NCI-H1105 (cell line): ENCODE data around the gene B4GALNT2.

Source experiments
- DNase-seq: peaks from one replicate; lab custom pipeline; 2025; lab: John Stamatoyannopoulos, UW

Gene B4GALNT2

DNA sequence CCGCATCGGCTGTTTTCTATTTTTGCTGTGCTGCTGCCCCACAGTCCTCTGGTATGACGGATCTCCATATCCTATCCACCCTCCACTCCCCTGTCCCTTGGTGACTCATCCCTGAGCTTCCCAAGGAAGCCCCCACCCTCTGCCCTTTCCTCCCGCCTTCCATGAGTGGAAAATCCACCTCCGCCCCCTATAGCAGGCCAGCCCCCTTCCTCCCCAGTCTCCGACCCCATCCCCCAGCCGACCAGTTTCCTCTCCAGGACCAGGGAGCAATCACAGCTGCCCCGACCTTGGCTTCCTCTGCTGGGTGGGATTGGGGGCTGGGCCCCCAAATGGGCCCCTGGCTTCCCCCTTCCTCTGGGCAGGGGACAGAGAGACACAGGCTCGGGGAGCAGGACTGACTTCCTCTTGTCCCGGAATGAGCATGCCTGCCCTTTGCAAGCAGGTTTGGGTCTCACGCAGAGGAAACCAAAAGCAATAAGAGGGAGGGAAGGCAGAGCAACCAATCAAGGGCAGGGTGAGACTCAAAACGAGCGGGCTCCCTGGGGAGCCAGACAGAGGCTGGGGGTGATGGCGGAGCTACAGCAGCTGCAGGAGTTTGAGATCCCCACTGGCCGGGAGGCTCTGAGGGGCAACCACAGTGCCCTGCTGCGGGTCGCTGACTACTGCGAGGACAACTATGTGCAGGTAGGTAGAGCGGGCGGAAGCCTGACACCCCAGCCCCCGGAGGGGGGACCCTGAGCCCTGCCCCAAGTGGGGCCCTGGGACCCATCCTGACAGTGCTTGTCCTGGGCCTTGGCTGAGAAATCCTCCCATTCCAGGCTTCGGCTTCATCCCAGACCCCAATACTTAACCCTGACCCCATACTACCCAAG lies 77.8 kb downstream of the B4GALNT2 start, which contains the start of the genes ABI3 and GNGT2:
Gene ABI3 (plus strand): TSS at position 550 of the 872 bp plus-strand sequence. CDS start 18 bp downstream, at position 568.
Gene GNGT2 (minus strand): TSS at position 417 of the 872 bp plus-strand sequence. CDS start 3,152 bp downstream, outside the sequence.
- DNase-seq, result no peak

DNA sequence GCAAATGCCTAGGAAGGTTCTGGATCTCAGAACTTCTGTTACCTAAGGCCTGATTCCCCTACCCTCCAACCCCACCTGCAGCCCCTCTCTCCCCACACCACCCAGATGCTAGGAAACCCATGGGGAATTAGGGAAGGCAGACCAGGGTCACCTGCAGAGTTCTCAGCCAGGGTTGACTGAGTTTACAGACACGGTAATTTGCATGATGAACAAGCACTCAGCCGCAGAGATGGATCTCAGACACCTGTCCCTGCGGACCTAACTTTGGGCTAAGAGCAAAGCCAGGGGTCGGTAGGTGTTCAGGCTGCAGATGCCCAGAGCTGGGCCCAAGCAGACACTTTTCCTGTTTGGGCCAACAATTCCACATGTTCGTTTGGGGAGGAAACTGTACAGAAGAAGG lies 80.8 kb downstream of the B4GALNT2 start:
- no peak for DNase-seq

DNA sequence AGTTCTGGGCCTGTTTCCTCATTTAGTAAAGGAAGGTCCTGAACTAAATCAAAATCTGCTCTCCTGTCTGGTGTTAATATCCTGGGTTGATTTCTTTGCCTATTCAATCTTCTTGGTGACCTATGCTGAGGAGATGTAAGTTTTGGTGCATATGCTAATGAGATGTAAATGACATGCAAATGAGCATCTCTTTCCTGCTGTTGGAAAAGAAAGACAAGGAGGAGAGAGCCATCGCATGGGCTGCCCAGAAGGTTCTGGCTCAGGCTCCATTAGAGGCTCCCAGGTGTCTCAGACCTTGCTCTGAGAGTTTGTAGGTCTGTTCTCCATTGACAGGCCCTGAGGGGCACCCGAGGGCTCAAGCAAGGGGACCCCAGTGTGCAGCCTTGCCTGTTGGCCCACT lies 81.3 kb downstream of the B4GALNT2 start:
- no peak for DNase-seq

DNA sequence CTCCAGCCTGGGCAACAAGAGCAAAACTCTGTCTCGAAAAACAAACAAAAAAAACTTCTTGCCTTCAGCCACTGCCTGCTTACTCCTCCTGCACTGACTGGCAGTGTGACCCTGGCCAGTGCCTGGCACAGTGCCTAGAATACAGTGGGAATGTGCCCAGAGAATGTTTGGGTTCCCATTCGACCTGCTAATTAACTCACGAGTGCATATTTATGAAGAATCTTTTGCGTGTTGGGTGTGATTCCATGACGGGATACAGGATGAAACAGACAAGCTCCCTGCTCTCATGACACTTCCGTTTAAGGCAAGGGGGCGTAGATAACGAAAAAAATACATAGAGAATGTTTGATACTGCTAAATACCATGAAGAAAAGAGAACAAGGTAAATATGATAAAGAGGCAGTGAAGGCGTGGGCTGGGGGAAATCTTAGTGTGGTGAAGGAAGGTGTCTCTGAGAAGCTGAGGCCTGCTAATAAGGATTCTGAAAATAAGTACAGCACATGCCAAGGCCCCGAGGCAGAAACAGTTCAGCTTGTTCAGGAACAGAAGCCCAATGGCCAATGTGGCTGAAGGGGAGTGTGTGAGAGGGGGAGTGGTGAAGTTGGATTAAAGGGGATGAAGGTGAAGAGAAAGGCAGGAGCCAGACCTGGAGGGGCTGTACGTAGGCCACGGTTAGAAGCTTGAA lies 82.2 kb downstream of the B4GALNT2 start:
- no peak for DNase-seq

DNA sequence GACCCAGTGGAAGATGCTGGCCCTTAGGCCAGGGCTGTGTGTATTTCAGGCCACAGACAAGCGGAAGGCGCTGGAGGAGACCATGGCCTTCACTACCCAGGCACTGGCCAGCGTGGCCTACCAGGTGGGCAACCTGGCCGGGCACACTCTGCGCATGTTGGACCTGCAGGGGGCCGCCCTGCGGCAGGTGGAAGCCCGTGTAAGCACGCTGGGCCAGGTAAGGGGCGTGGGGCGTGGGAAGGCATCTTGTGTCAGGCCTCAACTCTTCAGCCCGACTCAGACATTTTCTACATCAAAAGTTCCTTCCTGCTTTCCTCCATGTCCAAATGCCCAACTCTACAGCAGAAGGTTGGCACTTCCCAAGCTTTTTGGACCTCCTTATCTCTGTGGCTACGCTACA lies 83.9 kb downstream of the B4GALNT2 start:
- no peak for DNase-seq

DNA sequence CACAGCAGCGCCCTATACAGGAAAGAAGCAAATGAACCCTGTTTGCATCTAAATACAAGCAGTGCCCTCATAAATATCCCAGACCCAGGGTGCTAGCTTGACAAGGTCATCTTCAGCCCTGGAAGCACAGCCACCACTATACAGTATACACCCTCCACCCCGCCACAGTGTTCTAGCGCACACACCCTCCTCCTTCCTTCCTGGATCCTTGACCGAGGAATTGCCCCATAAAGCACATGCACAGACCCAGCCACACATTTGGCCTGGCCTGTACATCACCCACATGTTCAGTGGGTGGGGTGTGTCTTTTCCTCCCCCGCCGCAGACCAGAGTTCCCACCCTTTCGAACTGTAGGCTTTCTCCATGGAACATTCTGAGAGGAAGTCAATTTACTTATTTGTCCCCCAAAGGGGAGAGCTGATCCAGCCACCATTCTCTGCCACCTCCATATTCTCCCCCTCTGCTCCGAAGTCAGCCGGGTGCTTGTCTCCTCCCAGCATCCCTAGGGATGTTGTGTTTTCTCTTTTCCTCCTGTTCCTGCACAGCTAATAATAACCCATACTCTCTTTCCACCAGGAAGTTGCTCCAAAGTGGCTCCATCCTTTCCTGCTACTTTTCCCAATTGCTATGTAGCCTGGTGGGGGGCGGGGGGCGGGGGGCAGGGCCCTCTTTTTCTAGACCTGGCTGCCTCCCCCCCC lies 84.5 kb downstream of the B4GALNT2 start:
- no peak for DNase-seq

DNA sequence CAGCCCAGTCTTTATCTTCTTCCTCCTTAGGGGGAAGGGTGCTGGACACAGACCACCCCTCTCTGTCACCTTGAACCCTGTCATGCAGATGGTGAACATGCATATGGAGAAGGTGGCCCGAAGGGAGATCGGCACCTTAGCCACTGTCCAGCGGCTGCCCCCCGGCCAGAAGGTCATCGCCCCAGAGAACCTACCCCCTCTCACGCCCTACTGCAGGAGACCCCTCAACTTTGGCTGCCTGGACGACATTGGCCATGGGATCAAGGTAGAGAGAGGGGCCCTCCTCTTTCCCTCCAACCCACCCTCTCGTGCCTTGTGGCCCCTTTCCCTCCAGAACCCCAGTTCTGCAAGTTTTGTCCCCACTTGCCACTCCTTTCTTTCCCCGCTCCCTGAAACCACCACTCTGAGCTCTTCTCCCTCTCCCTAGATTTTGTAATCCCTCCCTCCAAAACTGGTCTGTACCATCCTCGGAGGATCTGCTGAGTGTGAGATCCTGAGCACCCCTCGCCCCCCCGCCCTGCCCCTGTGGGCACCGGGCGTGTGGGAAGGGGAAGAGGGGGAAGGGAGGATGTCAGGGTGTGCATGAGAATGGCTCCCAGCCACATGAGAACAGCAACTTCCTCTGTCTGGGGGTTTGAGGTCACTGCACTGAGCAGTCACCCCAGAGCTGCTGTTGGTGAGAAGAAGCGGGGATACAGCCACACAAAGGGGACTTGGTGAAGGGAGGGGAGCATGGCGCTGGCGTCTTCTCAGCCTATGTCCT lies 85.3 kb downstream of the B4GALNT2 start:
- no peak for DNase-seq

DNA sequence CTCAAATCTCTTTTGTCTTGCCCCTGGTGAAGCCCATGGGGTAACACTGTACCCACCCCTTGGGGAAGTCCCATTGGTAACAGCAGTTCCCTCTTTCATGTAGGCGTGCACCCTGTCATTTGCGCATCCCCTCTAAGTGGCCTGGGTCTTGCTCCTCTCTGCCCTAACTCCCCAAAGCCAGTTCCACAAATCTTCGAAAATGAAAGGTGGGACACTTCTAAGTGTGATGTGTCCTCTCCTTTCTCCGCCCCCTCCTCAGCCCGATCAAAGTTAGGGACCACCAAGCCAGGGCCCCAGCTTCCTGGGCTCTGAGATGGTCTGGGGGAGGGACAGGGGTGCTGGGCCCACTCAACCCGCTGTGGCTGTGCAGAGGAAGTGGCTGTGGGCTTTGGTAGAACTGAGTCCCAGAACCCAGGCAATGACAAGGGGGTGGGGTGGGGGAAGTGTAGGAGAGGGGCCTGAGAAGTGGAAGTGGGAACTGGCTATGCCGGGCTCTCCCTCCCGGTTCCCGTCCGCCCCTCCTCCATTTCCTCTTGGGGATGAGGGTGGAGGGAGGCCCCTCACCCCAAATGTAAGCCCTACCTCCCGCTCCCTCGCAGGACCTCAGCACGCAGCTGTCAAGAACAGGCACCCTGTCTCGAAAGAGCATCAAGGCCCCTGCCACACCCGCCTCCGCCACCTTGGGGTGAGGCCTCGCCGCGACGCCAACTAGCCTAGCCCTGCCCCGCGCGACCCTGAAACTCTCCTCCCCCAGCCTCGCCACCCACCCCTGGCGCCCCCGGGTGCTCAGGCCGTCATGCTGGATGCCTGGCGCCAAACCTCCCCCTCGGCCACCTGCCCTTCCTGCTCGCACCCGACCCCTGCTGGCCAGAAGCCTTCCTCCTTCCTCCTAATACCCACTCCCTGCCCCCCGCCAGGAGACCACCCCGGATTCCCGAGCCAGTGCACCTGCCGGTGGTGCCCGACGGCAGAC lies 86.7 kb downstream of the B4GALNT2 start:
- no peak for DNase-seq

DNA sequence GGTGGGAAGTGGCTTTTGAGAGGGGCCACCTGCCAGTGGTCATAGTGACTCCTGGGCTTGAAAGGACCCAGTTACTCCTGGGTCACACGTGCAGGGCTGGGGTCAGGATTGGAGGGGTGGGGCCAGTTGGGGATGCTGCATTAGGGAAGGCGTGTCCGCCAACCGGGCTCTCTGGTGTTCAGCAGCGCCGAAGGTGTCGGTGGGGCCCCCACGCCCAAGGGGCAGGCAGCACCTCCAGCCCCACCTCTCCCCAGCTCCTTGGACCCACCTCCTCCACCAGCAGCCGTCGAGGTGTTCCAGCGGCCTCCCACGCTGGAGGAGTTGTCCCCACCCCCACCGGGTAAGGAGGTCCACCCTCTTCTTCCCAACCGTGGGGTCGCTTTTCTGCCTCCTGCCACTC lies 87.4 kb downstream of the B4GALNT2 start:
- no peak for DNase-seq

DNA sequence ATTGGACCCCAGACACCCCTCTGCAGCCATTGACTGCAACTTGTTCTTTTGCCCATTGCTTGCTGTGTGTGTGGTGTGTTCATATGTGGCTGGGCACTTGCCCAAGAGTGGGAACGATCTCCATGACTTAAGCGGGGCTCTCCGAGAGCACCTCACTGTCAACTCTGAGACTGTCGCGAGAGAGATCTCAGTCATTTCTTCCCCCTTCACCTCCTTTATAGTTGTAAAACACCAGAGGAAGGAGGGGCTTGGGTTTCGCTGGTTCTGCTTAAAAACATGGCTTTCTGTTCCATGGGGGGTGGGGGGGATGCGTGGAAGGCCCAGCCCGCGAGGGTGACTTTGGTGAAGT lies 90.6 kb downstream of the B4GALNT2 start:
- DNase-seq, result no peak

DNA sequence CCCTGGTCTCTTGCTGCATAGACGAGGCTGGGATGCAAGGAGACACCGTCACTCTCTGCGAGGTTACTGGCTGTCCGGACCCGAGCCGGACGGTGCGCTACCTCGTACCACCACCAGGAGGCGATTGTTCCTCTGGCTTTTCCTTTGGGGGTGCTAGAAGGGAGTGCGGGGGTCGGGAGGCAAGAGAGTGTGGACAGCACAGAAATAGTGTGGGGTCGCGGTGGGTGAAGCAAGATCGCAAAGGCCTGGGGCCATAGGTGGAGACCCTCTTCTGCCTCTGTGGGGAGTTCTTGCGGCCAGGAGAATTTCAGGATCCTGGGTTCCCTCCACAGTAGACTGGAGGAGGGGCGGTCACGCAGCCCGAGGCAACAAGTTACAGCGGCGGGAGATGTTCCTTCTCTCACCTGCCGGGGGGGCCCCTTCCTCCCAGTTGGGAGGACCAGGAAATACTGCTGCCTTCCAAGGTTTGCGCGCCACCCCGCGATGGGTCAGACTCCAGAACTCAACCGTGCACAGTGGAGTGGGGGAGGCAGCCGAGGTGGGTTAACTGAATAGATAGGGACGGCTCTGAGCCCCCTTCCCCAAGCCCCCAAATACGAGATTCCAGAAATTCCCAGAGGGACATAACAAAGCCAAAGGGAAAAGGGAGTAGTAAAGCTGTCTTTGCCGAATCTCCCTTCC lies 91.1 kb downstream of the B4GALNT2 start:
- DNase-seq, result peak; percentile 28

DNA sequence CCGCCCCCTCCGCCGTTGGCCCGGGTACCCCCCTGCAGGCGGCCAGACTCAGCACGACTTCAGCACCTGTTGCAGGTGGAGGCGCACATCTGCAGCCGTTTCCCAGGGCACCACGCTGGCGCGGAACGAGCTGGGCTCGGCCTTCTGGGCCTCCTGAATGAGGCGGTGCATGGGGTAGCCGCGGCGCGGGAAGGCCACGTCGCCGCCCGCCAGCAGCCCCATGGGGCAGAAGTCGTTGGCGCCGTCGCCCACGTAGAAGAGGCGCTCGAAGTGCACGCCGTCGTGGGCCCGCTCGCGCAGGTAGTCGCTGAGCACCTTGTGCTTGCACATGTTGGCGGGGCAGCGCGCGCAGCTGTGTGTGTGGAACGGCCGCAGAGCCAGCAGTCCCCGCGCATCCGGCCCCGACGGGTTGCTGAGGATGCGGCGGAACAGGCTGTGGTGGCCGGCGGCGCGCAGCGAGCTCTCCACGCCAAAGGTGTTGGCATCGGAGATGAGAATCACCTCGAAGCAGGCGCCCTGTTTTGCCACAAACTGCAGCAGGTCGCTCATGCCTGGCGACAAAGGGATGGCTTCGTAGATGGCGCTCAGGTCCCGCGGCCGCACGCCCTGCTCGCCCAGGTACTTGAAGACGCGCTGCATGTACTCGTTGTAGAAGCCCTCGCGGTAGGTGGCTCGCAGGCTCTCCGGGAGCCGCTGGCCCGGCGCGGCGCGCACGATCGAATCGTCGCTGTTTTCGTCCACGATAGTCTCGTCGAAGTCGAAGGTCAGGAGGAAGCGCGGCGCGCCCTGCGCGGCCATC lies 91.8 kb downstream of the B4GALNT2 start:
- DNase-seq, result peak; percentile 39

DNA sequence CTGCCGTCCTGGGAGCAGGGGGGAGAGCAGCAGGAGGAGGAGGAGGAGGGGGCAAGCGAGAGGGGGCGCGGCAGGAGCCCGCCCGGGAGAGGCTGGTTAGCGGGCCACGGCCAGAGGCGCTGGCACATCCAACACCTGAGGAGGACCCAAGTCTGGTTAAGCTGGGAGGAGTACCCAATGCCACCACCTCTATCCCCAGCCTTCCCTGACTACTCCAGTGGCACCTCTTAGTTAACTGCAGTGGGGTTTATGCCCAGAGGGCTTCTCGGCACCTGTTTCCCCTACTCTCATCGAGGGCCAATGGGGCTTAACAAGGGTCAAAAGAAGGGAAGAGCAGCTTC lies 92.4 kb downstream of the B4GALNT2 start:
- DNase-seq, result no peak

DNA sequence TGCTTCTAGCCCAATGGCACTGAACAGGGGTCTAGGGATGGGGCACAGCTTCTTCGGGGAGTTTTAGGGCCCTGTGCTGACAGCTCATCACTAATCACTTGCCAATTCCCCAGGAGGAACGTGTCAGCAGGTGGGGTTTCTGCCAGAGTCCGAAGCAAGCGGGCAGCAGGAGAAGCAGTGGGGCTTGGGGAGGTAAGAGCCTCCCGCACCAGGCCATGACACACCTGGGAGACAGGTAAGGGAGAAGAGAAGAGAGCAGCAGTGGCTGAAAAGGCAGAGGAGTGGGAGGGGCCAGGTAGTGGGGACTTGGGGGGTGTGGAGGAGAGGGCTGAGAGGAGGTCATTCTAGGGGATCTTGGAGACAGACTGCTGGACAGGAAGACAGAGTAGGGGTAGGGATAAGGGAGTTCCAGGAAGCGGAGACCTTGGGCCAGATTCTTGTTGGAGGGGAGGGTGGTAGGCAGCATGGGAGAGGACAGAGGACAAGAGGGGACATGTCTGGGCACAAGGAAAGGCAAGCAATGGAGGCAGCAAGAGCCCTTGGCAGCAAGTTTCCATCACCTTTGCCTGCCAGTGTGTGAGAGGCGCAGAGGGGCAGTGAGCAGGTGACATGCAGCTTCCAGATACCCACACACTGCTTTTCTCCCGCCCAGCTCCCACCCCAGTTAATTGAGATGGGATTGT lies 93.1 kb downstream of the B4GALNT2 start:
- no peak for DNase-seq
